ENCODE measurements around the gene PDPK1.
"Not testable (repeated sequence)": the region's sequence is repeated elsewhere in the genome, so short reads cannot be mapped to it uniquely, and the experiment has no call there.

The PDPK1 gene

DNA sequence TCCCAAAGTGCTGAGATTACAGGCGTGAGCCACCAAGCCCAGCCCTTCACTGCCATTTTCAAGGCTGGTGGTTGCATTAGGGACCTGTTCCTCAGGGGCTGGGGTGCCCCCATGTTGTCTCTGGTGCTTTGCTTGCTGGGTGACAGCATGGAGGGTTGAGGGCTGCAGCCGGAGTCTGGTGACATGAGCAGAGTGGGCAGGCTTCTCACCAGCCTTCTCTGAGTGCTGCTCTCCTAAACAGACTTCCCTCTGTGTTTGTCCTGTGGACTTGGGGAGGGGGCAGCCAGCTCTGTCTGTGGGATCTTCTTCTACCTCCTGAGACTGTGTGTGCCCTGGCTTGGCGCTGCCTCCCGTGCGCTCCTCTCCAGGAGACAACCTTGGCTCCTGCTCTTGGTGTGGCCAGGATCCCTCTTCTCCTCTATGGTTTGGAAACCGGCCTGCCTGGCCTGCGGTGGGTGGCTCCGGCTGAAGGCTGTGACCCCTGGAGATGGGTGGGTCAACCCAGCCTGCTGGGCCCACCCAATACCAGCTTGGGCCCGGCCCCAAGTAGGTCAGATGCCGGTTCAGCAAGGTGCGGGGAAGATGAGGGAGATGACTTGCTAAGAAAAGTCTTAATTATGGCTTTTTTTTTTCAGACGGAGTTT is 72.1 kb downstream of the PDPK1 start:
- Histone ChIP-seq H3K4me2 (ENCODE audit: low read length) (no peak overlapping the region), H3K79me2 (ENCODE audit: control insufficient read depth, low read length) (peaks cover 22% of the 10 kb centered on the region), H3K9me2 (replicated peaks; ENCODE audit: control insufficient read depth, low read length) (no peaks in the 10 kb centered on the region), H3F3A (ENCODE audit: control insufficient read depth, insufficient read depth) (no peaks in the 10 kb centered on the region; the same call in 1 of the 2 replicates), H3K36me3 (ENCODE audit: control insufficient read depth, low read length) (peaks cover 15% of the 10 kb centered on the region), H3K9me3 (ENCODE audit: control insufficient read depth, insufficient read depth, low read length) (no peaks in the 10 kb centered on the region), H3K4me1 (ENCODE audit: control insufficient read depth, low read length) (peaks cover 17% of the 10 kb centered on the region), H3K27me3 (ENCODE audit: control insufficient read depth, low read length) (no peaks in the 10 kb centered on the region), H3K4me3 (ENCODE audit: low read length) (no peak overlapping the region), H4K20me1 (ENCODE audit: control insufficient read depth, insufficient read depth, low read depth, low read length) (peaks cover 8% of the 10 kb centered on the region; the same call in 1 of the 2 replicates), H3K27ac (ENCODE audit: low read depth, low read length) (no peak overlapping the region)
- TF ChIP-seq, protein P1, sequence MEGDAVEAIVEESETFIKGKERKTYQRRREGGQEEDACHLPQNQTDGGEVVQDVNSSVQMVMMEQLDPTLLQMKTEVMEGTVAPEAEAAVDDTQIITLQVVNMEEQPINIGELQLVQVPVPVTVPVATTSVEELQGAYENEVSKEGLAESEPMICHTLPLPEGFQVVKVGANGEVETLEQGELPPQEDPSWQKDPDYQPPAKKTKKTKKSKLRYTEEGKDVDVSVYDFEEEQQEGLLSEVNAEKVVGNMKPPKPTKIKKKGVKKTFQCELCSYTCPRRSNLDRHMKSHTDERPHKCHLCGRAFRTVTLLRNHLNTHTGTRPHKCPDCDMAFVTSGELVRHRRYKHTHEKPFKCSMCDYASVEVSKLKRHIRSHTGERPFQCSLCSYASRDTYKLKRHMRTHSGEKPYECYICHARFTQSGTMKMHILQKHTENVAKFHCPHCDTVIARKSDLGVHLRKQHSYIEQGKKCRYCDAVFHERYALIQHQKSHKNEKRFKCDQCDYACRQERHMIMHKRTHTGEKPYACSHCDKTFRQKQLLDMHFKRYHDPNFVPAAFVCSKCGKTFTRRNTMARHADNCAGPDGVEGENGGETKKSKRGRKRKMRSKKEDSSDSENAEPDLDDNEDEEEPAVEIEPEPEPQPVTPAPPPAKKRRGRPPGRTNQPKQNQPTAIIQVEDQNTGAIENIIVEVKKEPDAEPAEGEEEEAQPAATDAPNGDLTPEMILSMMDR (IDR thresholded peaks at IDR 0.05; ENCODE audit: low read depth, low read length, poor library complexity, severe bottlenecking) = no peak
- TF ChIP-seq EZH2phosphoT487 (IDR thresholded peaks at IDR 0.05; ENCODE audit: borderline replicate concordance, low read length) = no peak

DNA sequence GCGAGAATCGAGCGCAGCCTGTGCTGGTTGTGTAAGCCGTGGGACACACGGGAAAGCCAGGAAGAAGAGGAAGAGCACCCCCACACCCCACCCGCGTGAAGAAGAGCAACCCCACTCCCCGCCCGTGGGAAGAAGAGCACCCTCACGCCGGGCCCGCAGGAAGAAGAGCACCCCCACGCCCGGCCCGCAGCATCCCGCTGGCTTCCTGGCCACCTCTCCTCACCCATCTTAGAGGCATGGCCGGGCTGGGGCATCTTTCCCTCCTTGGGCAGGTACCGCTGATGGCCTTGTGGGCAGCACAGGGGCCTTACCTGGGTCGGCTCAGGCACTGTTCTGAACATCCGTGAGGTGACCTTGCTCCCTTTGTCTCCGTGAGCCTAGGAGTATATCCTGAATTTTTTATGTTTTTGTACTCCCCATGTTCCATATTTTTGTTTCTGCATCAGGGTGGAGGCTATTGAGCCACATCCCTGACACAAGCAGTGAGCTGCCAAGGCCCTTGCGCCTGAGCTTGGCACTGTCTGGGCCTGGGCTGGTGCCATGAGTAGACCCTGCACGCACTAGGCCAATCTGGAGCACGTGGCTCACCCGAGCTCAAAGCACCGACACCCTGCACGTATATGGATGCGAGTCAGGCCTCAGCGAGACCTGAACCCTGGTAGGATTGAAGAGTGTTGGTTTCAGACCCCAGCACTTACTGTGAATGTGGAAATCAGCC is 73.1 kb downstream of the PDPK1 start:
- no peaks in the 10 kb centered on the region for H3K9me3 ChIP-seq (ENCODE audit: control insufficient read depth, insufficient read depth, low read length)
- peaks cover 8% of the 10 kb centered on the region; the same call in 1 of the 2 replicates for H4K20me1 ChIP-seq (ENCODE audit: control insufficient read depth, insufficient read depth, low read depth, low read length)
- peaks cover 15% of the 10 kb centered on the region for H3K36me3 ChIP-seq (ENCODE audit: control insufficient read depth, low read length)
- no peak overlapping the region for H3K27ac ChIP-seq (ENCODE audit: low read depth, low read length)
- no peak for TF ChIP-seq EZH2phosphoT487 (IDR thresholded peaks at IDR 0.05; ENCODE audit: borderline replicate concordance, low read length)
- H3F3A ChIP-seq (ENCODE audit: control insufficient read depth, insufficient read depth) = no peaks in the 10 kb centered on the region; the same call in 1 of the 2 replicates
- H3K4me1 ChIP-seq (ENCODE audit: control insufficient read depth, low read length) = peaks cover 12% of the 10 kb centered on the region
- no peak overlapping the region for H3K4me2 ChIP-seq (ENCODE audit: low read length)
- H3K9me2 ChIP-seq (replicated peaks; ENCODE audit: control insufficient read depth, low read length) = no peaks in the 10 kb centered on the region
- H3K79me2 ChIP-seq (ENCODE audit: control insufficient read depth, low read length) = peaks cover 16% of the 10 kb centered on the region
- H3K4me3 ChIP-seq (ENCODE audit: low read length) = no peak overlapping the region
- H3K27me3 ChIP-seq (ENCODE audit: control insufficient read depth, low read length) = no peaks in the 10 kb centered on the region

DNA sequence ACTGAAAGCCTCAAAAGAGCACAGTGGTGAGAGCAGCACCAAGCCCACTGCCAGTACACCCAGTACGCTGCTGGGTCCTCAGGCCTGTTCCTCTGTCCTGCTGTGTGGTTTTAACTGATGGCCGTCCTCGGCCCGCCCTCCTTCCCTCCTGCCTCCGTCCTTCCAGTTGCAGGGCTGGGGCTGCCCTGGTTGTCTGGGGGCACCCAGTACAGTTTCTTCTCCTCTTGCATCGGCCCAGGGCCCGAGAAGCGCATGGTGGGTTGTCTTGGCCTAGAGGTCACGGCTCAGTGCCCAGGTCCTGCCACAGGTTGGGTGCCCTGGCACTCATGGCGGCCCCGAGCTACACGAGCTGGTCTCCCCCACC is 73.7 kb downstream of the PDPK1 start:
- Histone ChIP-seq H3K4me3 (ENCODE audit: low read length) (no peak overlapping the region), H3K79me2 (ENCODE audit: control insufficient read depth, low read length) (peaks cover 16% of the 10 kb centered on the region), H3K27ac (ENCODE audit: low read depth, low read length) (no peak overlapping the region), H3K36me3 (ENCODE audit: control insufficient read depth, low read length) (peaks cover 15% of the 10 kb centered on the region), H3K27me3 (ENCODE audit: control insufficient read depth, low read length) (no peaks in the 10 kb centered on the region), H4K20me1 (ENCODE audit: control insufficient read depth, insufficient read depth, low read depth, low read length) (peaks cover 8% of the 10 kb centered on the region; the same call in 1 of the 2 replicates), H3K9me2 (replicated peaks; ENCODE audit: control insufficient read depth, low read length) (no peaks in the 10 kb centered on the region), H3F3A (ENCODE audit: control insufficient read depth, insufficient read depth) (no peaks in the 10 kb centered on the region; the same call in 1 of the 2 replicates), H3K9me3 (ENCODE audit: control insufficient read depth, insufficient read depth, low read length) (no peaks in the 10 kb centered on the region), H3K4me2 (ENCODE audit: low read length) (no peak overlapping the region), H3K4me1 (ENCODE audit: control insufficient read depth, low read length) (peaks cover 12% of the 10 kb centered on the region)
- TF ChIP-seq EZH2phosphoT487 (IDR thresholded peaks at IDR 0.05; ENCODE audit: borderline replicate concordance, low read length) = no peak
- TF ChIP-seq, protein P1 (IDR thresholded peaks at IDR 0.05; ENCODE audit: low read depth, low read length, poor library complexity, severe bottlenecking) = no peak

DNA sequence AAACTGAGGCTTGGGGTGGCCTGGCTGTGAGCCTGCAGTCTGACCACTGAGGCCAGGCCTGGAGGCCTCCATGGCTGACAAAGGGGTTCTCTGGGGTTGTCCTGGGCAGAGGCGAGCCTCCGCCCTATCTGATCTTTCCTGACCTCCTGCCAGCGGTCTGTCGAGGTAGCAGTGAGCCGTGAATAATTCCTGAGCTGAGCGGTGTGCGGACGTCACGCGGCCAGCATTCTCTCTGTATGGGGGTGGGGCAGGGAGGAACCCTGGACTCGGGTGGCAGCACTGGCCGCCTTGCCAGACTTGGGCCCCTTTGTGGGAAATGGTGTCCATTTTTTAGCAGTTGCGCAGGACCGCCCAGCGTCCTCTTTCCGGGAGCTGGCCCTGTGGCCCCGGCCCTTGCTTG is 74.1 kb downstream of the PDPK1 start:
- H3K36me3 ChIP-seq (ENCODE audit: control insufficient read depth, low read length) = peaks cover 15% of the 10 kb centered on the region
- H3F3A ChIP-seq (ENCODE audit: control insufficient read depth, insufficient read depth); H3K4me1 ChIP-seq (ENCODE audit: control insufficient read depth, low read length); H3K4me2 ChIP-seq (ENCODE audit: low read length); H3K9me2 ChIP-seq (replicated peaks; ENCODE audit: control insufficient read depth, low read length); H3K27me3 ChIP-seq (ENCODE audit: control insufficient read depth, low read length); H4K20me1 ChIP-seq (ENCODE audit: control insufficient read depth, insufficient read depth, low read depth, low read length); H3K27ac ChIP-seq (ENCODE audit: low read depth, low read length); H3K9me3 ChIP-seq (ENCODE audit: control insufficient read depth, insufficient read depth, low read length); H3K4me3 ChIP-seq (ENCODE audit: low read length): not testable (repeated sequence)
- peaks cover 16% of the 10 kb centered on the region for H3K79me2 ChIP-seq (ENCODE audit: control insufficient read depth, low read length)

DNA sequence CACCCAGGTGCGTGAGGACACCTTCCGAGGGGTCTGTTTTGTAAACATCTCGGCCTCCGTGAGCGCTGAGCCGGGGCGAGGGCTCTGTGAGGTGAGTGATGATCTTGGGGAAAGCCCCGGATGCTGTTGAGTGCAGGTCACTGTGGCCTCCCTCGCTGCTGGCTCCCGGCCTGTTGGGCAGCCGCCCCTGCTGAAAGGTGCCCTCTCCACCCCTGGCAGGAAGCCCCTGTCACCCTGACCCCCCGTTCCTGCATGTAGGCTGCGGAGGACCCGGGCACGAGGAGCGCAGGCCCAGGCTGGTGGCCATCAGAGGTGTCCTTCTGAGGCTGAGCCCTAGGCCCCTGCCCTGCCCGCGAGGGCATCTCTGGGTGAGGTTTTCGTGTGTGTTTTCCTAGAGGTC is 75.4 kb downstream of the PDPK1 start:
- H3K27ac ChIP-seq (ENCODE audit: low read depth, low read length); H3K4me2 ChIP-seq (ENCODE audit: low read length); H4K20me1 ChIP-seq (ENCODE audit: control insufficient read depth, insufficient read depth, low read depth, low read length); H3F3A ChIP-seq (ENCODE audit: control insufficient read depth, insufficient read depth); H3K27me3 ChIP-seq (ENCODE audit: control insufficient read depth, low read length); H3K9me3 ChIP-seq (ENCODE audit: control insufficient read depth, insufficient read depth, low read length); H3K4me1 ChIP-seq (ENCODE audit: control insufficient read depth, low read length); H3K4me3 ChIP-seq (ENCODE audit: low read length); H3K79me2 ChIP-seq (ENCODE audit: control insufficient read depth, low read length); H3K9me2 ChIP-seq (replicated peaks; ENCODE audit: control insufficient read depth, low read length): not testable (repeated sequence)
- H3K36me3 ChIP-seq (ENCODE audit: control insufficient read depth, low read length) = peaks cover 15% of the 10 kb centered on the region
